IPS DF 6.9 (cell line): ENCODE results near the gene PTPRB.
A peak's percentile ranks its signal among the peaks of the same experiment; 100 is the strongest.

Source experiments
- DNase-seq: peaks from one replicate; pipeline ENCODE4 v3.0.0-alpha.2; 2013; ENCODE audit warnings: low read depth, low spot score
- H3K27ac ChIP-seq: one replicate; pipeline ENCODE4 v1.5.1; 2013; ENCODE audit warnings: low read length, control low read depth
- H3K27me3 ChIP-seq: 2 replicates; pipeline ENCODE4 v1.6.1; 2013; ENCODE audit warnings: mild to moderate bottlenecking, low read length; ENCODE audit not compliant: control insufficient read depth, insufficient read depth
- H3K36me3 ChIP-seq: 2 replicates; pipeline ENCODE4 v1.6.1; 2013; ENCODE audit warnings: low read length; ENCODE audit not compliant: control insufficient read depth, insufficient read depth
- H3K4me1 ChIP-seq: 2 replicates; pipeline ENCODE4 v1.6.1; 2013; ENCODE audit warnings: low read length; ENCODE audit not compliant: control insufficient read depth, insufficient read depth
- H3K4me3 ChIP-seq: 2 replicates; pipeline ENCODE4 v1.5.1; 2013; ENCODE audit warnings: mild to moderate bottlenecking, low read length
- H3K9me3 ChIP-seq: 2 replicates; pipeline ENCODE4 v1.6.1; 2013; ENCODE audit warnings: low read length, inconsistent platforms; ENCODE audit not compliant: control insufficient read depth, insufficient read depth
- WGBS: extraction: QIAGEN DNeasy Blood & Tissue Kit; methylation state at CpG from one replicate; pipeline ENCODE4 v1.1.7; 2013; ENCODE audit warnings: mixed read lengths, missing lambda C conversion rate; ENCODE audit not compliant: insufficient read length, insufficient coverage; 5-methylcytosine and 5-hydroxymethylcytosine counted together

Gene PTPRB

GRCh38 chr12:70645494-70646317 is 8.5 kb upstream of the PTPRB start:
- Histone ChIP-seq H3K27me3 (no peaks in the 10 kb centered on the region), H3K9me3 (no peaks in the 10 kb centered on the region), H3K4me1 (peaks cover 2% of the 10 kb centered on the region), H3K36me3 (no peaks in the 10 kb centered on the region), H3K4me3 (no peak overlapping the region), H3K27ac (no peak overlapping the region)
- DNase-seq = peak; percentile 31
- no CpG with 5 or more reads among the region's 10 CpGs for WGBS

GRCh38 chr12:70644861-70645260 is 7.6 kb upstream of the PTPRB start:
- DNase-seq = no peak
- Histone ChIP-seq H3K27ac (no peak overlapping the region), H3K27me3 (no peaks in the 10 kb centered on the region), H3K9me3 (no peaks in the 10 kb centered on the region), H3K4me3 (no peak overlapping the region), H3K36me3 (no peaks in the 10 kb centered on the region), H3K4me1 (peaks cover 2% of the 10 kb centered on the region)
- WGBS = no CpG with 5 or more reads among the region's 2 CpGs

- no peaks in the 10 kb centered on the region for H3K27me3 ChIP-seq
- no CpG with 5 or more reads among the region's 3 CpGs for WGBS
Measured at GRCh38 chr12:70643939-70644338, 6.7 kb upstream of the PTPRB start.

GRCh38 chr12:70641691-70642090 is 4.5 kb upstream of the PTPRB start:
- Histone ChIP-seq H3K4me3 (no peak overlapping the region), H3K27me3 (no peaks in the 10 kb centered on the region), H3K27ac (no peak overlapping the region), H3K36me3 (no peaks in the 10 kb centered on the region), H3K4me1 (peaks cover 2% of the 10 kb centered on the region), H3K9me3 (no peaks in the 10 kb centered on the region)
- no peak for DNase-seq
- no CpG with 5 or more reads among the region's 2 CpGs for WGBS

More at GRCh38 chr12:70643939-70644338, 6.7 kb upstream of the PTPRB start:
- no peaks in the 10 kb centered on the region for H3K36me3 ChIP-seq
- no peak overlapping the region for H3K27ac ChIP-seq
- H3K4me1 ChIP-seq = peaks cover 2% of the 10 kb centered on the region
- no peak overlapping the region for H3K4me3 ChIP-seq
- DNase-seq = no peak
- H3K9me3 ChIP-seq = no peaks in the 10 kb centered on the region

- no peaks in the 10 kb centered on the region for H3K36me3 ChIP-seq
- H3K4me1 ChIP-seq = peaks cover 2% of the 10 kb centered on the region
- no peaks in the 10 kb centered on the region for H3K27me3 ChIP-seq
- WGBS = no CpG with 5 or more reads among the region's 1 CpG
- no peak for DNase-seq
- H3K27ac ChIP-seq = no peak overlapping the region
- no peak overlapping the region for H3K4me3 ChIP-seq
- no peaks in the 10 kb centered on the region for H3K9me3 ChIP-seq
Measured at GRCh38 chr12:70640901-70641300, 3.7 kb upstream of the PTPRB start.

- no peaks in the 10 kb centered on the region for H3K36me3 ChIP-seq
- H3K27me3 ChIP-seq = no peaks in the 10 kb centered on the region
- no peaks in the 10 kb centered on the region for H3K9me3 ChIP-seq
- no peaks in the 10 kb centered on the region for H3K4me1 ChIP-seq
- H3K4me3 ChIP-seq = no peak overlapping the region
- WGBS = no CpG with 5 or more reads among the region's 2 CpGs
- DNase-seq = no peak
- H3K27ac ChIP-seq = no peak overlapping the region
Measured at GRCh38 chr12:70639535-70639934, 2.3 kb upstream of the PTPRB start.

- no peaks in the 10 kb centered on the region for H3K4me1 ChIP-seq
- no CpG with 5 or more reads among the region's 1 CpG for WGBS
- DNase-seq = no peak
Measured at GRCh38 chr12:70638639-70639360, 1.6 kb upstream of the PTPRB start.

GRCh38 chr12:70635755-70636154 is 1.5 kb downstream of the PTPRB start:
- no peaks in the 10 kb centered on the region for H3K9me3 ChIP-seq
- no peak overlapping the region for H3K4me3 ChIP-seq
- no peaks in the 10 kb centered on the region for H3K27me3 ChIP-seq
- no peak overlapping the region for H3K27ac ChIP-seq
- WGBS = no CpG with 5 or more reads among the region's 7 CpGs
- H3K4me1 ChIP-seq = no peaks in the 10 kb centered on the region
- no peak for DNase-seq
- H3K36me3 ChIP-seq = no peaks in the 10 kb centered on the region

More at GRCh38 chr12:70638639-70639360, 1.6 kb upstream of the PTPRB start:
- Histone ChIP-seq H3K27me3 (no peaks in the 10 kb centered on the region), H3K27ac (no peak overlapping the region), H3K4me3 (no peak overlapping the region), H3K9me3 (no peaks in the 10 kb centered on the region), H3K36me3 (no peaks in the 10 kb centered on the region)

- no peaks in the 10 kb centered on the region for H3K4me1 ChIP-seq
- H3K4me3 ChIP-seq = no peak overlapping the region
- WGBS = no CpG with 5 or more reads among the region's 3 CpGs
- H3K27ac ChIP-seq = no peak overlapping the region
- H3K27me3 ChIP-seq = no peaks in the 10 kb centered on the region
- no peak for DNase-seq
- H3K9me3 ChIP-seq = no peaks in the 10 kb centered on the region
- no peaks in the 10 kb centered on the region for H3K36me3 ChIP-seq
Measured at GRCh38 chr12:70628701-70629480, 8.3 kb downstream of the PTPRB start.

GRCh38 chr12:70627677-70628076 is 9.6 kb downstream of the PTPRB start:
- H3K27ac ChIP-seq = no peak overlapping the region

More at GRCh38 chr12:70627677-70628076, 9.6 kb downstream of the PTPRB start:
- no peaks in the 10 kb centered on the region for H3K27me3 ChIP-seq
- DNase-seq = no peak
- 100% methylated on average over 1 of the region's 5 CpGs for WGBS
- no peak overlapping the region for H3K4me3 ChIP-seq
- no peaks in the 10 kb centered on the region for H3K36me3 ChIP-seq
- no peaks in the 10 kb centered on the region for H3K9me3 ChIP-seq
- no peaks in the 10 kb centered on the region for H3K4me1 ChIP-seq
